Measurements from ENCODE around the gene THAP10.
"Not testable (repeated sequence)": the region's sequence is repeated elsewhere in the genome, so short reads cannot be mapped to it uniquely, and the experiment has no call there.

Gene THAP10

GRCh38 chr15:70876011-70876410, 16.2 kb downstream of the THAP10 start:
- FAIRE-seq, result no peak

GRCh38 chr15:70875001-70875782, 17.0 kb downstream of the THAP10 start:
- peak; percentile 96 for FAIRE-seq

- no peak for FAIRE-seq
These were observed 18.8 kb downstream of the THAP10 start for GRCh38 chr15:70873232-70874054.

- not testable (repeated sequence) for FAIRE-seq
These were observed 20.7 kb downstream of the THAP10 start for GRCh38 chr15:70871490-70871889.

- no peak for FAIRE-seq
These were observed 22.2 kb downstream of the THAP10 start for GRCh38 chr15:70870051-70870450.

GRCh38 chr15:70869346-70869745, 22.9 kb downstream of the THAP10 start:
- no peak for FAIRE-seq

GRCh38 chr15:70867911-70868467, 24.2 kb downstream of the THAP10 start:
- FAIRE-seq, result no peak

- FAIRE-seq, result no peak
These were observed 25.1 kb downstream of the THAP10 start for GRCh38 chr15:70866982-70867641.

GRCh38 chr15:70863450-70864218, 28.6 kb downstream of the THAP10 start:
- FAIRE-seq, result peak; percentile 25

GRCh38 chr15:70859998-70860397, 32.2 kb downstream of the THAP10 start:
- FAIRE-seq, result no peak

- FAIRE-seq, result no peak
These were observed 32.8 kb downstream of the THAP10 start for GRCh38 chr15:70859322-70859908.

GRCh38 chr15:70858614-70859321, 33.5 kb downstream of the THAP10 start:
- FAIRE-seq, result not testable (repeated sequence)

GRCh38 chr15:70857562-70858285, 34.5 kb downstream of the THAP10 start:
- no peak for FAIRE-seq

GRCh38 chr15:70856884-70857561, 35.2 kb downstream of the THAP10 start:
- FAIRE-seq, result peak; percentile 43

GRCh38 chr15:70856177-70856883, 35.9 kb downstream of the THAP10 start:
- no peak for FAIRE-seq

GRCh38 chr15:70855764-70856163, 36.5 kb downstream of the THAP10 start:
- FAIRE-seq, result no peak

- FAIRE-seq, result peak; percentile 16
These were observed 37.6 kb downstream of the THAP10 start for GRCh38 chr15:70854666-70854976.

- FAIRE-seq, result no peak
These were observed 38.1 kb downstream of the THAP10 start, which contains the start of gene LARP6 for GRCh38 chr15:70853973-70854665. TSS of gene LARP6 (minus strand) at chr15:70854157. CDS start at chr15:70854088, 69 bp downstream.
